HepG2 (cell line): ENCODE measurements around the gene CPPED1. TPM values are rescaled to one million over a fixed set of nuclear protein-coding genes. Genes with fewer than 3 reads are reported as not detected.

Experiments
- EEA1 ChIP-seq: sonication (generic); formaldehyde crosslinking; IDR thresholded peaks from 2 replicates; pipeline ENCODE4 v1.5.1; 2020; ENCODE audit warnings: mild to moderate bottlenecking, missing genetic modification reagents, borderline replicate concordance
- FLYWCH1 ChIP-seq: sonication (generic); formaldehyde crosslinking; IDR thresholded peaks from 2 replicates; pipeline ENCODE4 v1.8.1; 2023; ENCODE audit warnings: mild to moderate bottlenecking, missing genetic modification reagents
- GFI1 ChIP-seq: sonication (generic); formaldehyde crosslinking; IDR thresholded peaks from 2 replicates; pipeline ENCODE4 v1.5.0; 2020; ENCODE audit warnings: missing genetic modification reagents, mild to moderate bottlenecking, borderline replicate concordance
- IRF2 ChIP-seq: IDR thresholded peaks from 2 replicates; pipeline ENCODE4 v1.6.1; 2018; ENCODE audit warnings: missing genetic modification reagents, missing compliant biosample characterization
- RERE ChIP-seq: IDR thresholded peaks from 2 replicates; pipeline ENCODE4 v1.6.1; 2016; ENCODE audit warnings: low read depth, missing genetic modification reagents, missing compliant biosample characterization
- SETDB1 ChIP-seq: sonication (generic); formaldehyde crosslinking; IDR thresholded peaks from 2 replicates; pipeline ENCODE4 v1.5.1; 2020; ENCODE audit warnings: missing genetic modification reagents, mild to moderate bottlenecking, borderline replicate concordance
- SIX1 ChIP-seq: sonication (generic); formaldehyde crosslinking; IDR thresholded peaks from 2 replicates; pipeline ENCODE4 v1.4.0; 2020; ENCODE audit warnings: missing genetic modification reagents, borderline replicate concordance
- SP4 ChIP-seq: sonication (generic); formaldehyde crosslinking; IDR thresholded peaks from 2 replicates; pipeline ENCODE4 v1.8.1; 2023; ENCODE audit warnings: mild to moderate bottlenecking, missing genetic modification reagents
- STAG1 ChIP-seq: sonication (generic); formaldehyde crosslinking; IDR thresholded peaks from 2 replicates; pipeline ENCODE4 v1.4.0; 2020; ENCODE audit warnings: missing genetic modification reagents
- ZKSCAN8 ChIP-seq: IDR thresholded peaks from 2 replicates; pipeline ENCODE4 v1.6.1; 2016; ENCODE audit warnings: borderline replicate concordance, missing genetic modification reagents, missing compliant biosample characterization
- ZNF205 ChIP-seq: IDR thresholded peaks from 2 replicates; pipeline ENCODE4 v1.6.1; 2018; ENCODE audit warnings: missing biosample characterization, missing genetic modification reagents
- ZNF232 ChIP-seq: sonication (generic); formaldehyde crosslinking; IDR thresholded peaks from 2 replicates; pipeline ENCODE4 v1.4.0; 2020; ENCODE audit warnings: missing genetic modification reagents, borderline replicate concordance
- ZNF264 ChIP-seq: sonication (generic); formaldehyde crosslinking; IDR thresholded peaks from 2 replicates; pipeline ENCODE4 v1.4.0; 2020; ENCODE audit warnings: missing genetic modification reagents
- ZNF326 ChIP-seq: sonication (generic); formaldehyde crosslinking; IDR thresholded peaks from 2 replicates; pipeline ENCODE4 v1.4.0; 2020; ENCODE audit warnings: missing genetic modification reagents, borderline replicate concordance
- ZNF44 ChIP-seq: sonication (generic); formaldehyde crosslinking; IDR thresholded peaks from 2 replicates; pipeline ENCODE4 v1.5.1; 2020; ENCODE audit warnings: mild to moderate bottlenecking, missing genetic modification reagents
- ZNF639 ChIP-seq: conservative IDR thresholded peaks from 2 replicates; pipeline ENCODE4 v1.6.1; 2018; ENCODE audit warnings: missing genetic modification reagents
- ZNF770 ChIP-seq: sonication (generic); formaldehyde crosslinking; IDR thresholded peaks from 2 replicates; pipeline ENCODE4 v1.5.0; 2020; ENCODE audit warnings: mild to moderate bottlenecking, missing genetic modification reagents
- polyA plus RNA-seq, 8 experiments: library from polyadenylated mRNA; depleted of rRNA in 3 of 8; stranded (reverse) in 7 of 8; unstranded in 1 of 8; fragments of >200 nt; fragmentation: Illumina TruSeq in 4 of 8; extraction: Trizol in 4 of 8; gene quantifications; 2 replicates each; pipeline versions ENCODE4 v1.2.1 to v1.2.3, GENCODE V29; 2011 to 2016; ENCODE audit warnings: low read depth in 4 of 8, missing spikeins in 1 of 8, mixed read lengths in 1 of 8; ENCODE audit not compliant: insufficient read depth in 1 of 8
- total RNA-seq, 5 experiments: library from RNA; depleted of rRNA; stranded (reverse); fragments of >200 nt; fragmentation: Illumina TruSeq; extraction: Trizol; gene quantifications; 2 replicates each; pipeline ENCODE4 v1.2.3, GENCODE V29; 2016; ENCODE audit warnings: low read depth in 1 of 5
- TF ChIP-seq, protein P1 (sequence below): sonication (generic); formaldehyde crosslinking; IDR thresholded peaks from 2 replicates; pipeline ENCODE4 v1.4.0; 2020; ENCODE audit warnings: mild to moderate bottlenecking, low read depth, missing genetic modification reagents
- TF ChIP-seq, protein P2 (sequence below): sonication (generic); formaldehyde crosslinking; IDR thresholded peaks from 2 replicates; pipeline ENCODE4 v1.5.0; 2020; ENCODE audit warnings: mild to moderate bottlenecking, missing genetic modification reagents, moderate library complexity

Gene CPPED1
- total and polyA plus RNA-seq, 2 of the 13 experiments (the other 11 are each of a cell fraction or from before 2014, with no cell fraction given), result 66.6 to 71.3 TPM

DNA sequence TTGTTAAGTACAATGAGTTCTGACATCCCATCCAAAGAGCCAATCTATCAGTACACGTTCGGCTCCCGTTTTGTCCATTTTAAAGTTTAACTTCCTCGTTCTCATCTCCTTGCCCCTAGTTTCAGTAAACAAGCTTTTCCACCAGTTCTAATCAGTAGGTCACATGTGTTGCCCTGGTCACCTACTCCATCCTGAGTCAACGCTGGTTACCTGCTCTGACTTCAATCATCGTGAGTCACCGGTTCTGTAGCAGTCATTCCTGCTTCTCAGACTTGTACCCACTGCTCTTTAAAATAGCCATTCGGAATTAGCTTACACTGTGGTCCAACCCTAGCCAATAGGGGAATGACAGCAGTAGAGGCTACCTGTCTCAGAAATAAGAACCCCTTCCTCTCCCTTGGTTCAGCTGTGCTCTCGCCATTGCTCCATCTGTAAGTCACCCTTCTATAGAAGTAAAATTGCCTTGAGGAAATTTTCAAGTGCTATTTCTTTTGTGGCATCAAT is 191.0 kb downstream of the CPPED1 start (continued):
- TF ChIP-seq, protein P1, sequence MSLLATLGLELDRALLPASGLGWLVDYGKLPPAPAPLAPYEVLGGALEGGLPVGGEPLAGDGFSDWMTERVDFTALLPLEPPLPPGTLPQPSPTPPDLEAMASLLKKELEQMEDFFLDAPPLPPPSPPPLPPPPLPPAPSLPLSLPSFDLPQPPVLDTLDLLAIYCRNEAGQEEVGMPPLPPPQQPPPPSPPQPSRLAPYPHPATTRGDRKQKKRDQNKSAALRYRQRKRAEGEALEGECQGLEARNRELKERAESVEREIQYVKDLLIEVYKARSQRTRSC, result no peak
- TF ChIP-seq ZNF232 (CRISPR knock-in tag) (peak; percentile 76; the same call in 1 of the 2 replicates), ZNF205 (CRISPR knock-in tag) (0 out of 2 replicates have a peak, but pooled peaks have one; percentile 61), IRF2 (CRISPR knock-in tag) (peak; percentile 88; the same call in 1 of the 2 replicates), SP4 (CRISPR knock-in tag) (no peak), ZNF326 (CRISPR knock-in tag) (no peak), RERE (CRISPR knock-in tag) (no peak), SETDB1 (CRISPR knock-in tag) (no peak), ZNF639 (CRISPR knock-in tag) (no peak), ZKSCAN8 (CRISPR knock-in tag) (peak; percentile 68; the same call in 1 of the 2 replicates), ZNF770 (CRISPR knock-in tag) (no peak), ZNF264 (CRISPR knock-in tag) (peak; percentile 84), SIX1 (no peak), FLYWCH1 (CRISPR knock-in tag) (no peak), GFI1 (CRISPR knock-in tag) (no peak), EEA1 (CRISPR knock-in tag) (no peak), ZNF44 (CRISPR knock-in tag) (0 out of 2 replicates have a peak, but pooled peaks have one; percentile 60), STAG1 (CRISPR knock-in tag) (peak; percentile 48)
- TF ChIP-seq, protein P2, sequence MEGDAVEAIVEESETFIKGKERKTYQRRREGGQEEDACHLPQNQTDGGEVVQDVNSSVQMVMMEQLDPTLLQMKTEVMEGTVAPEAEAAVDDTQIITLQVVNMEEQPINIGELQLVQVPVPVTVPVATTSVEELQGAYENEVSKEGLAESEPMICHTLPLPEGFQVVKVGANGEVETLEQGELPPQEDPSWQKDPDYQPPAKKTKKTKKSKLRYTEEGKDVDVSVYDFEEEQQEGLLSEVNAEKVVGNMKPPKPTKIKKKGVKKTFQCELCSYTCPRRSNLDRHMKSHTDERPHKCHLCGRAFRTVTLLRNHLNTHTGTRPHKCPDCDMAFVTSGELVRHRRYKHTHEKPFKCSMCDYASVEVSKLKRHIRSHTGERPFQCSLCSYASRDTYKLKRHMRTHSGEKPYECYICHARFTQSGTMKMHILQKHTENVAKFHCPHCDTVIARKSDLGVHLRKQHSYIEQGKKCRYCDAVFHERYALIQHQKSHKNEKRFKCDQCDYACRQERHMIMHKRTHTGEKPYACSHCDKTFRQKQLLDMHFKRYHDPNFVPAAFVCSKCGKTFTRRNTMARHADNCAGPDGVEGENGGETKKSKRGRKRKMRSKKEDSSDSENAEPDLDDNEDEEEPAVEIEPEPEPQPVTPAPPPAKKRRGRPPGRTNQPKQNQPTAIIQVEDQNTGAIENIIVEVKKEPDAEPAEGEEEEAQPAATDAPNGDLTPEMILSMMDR (CRISPR knock-in tag), result peak; percentile 39; the same call in 1 of the 2 replicates
